IgD-negative memory B cell (primary cell): ENCODE measurements around the gene TNFAIP8L1. TPM values are rescaled to one million over a fixed set of nuclear protein-coding genes. Genes with fewer than 3 reads are reported as not detected.

Source experiments
- H3K27ac Mint-ChIP-seq, 3 donors: one replicate each; pipeline ENCODE4 v1.8.0; 2020 to 2022; ENCODE audit warnings: mild to moderate bottlenecking in 3 of 3, mixed read lengths in 3 of 3, moderate library complexity in 1 of 3
- H3K27me3 Mint-ChIP-seq: one replicate; pipeline ENCODE4 v1.8.0; 2021; ENCODE audit warnings: mixed read lengths
- H3K36me3 Mint-ChIP-seq: one replicate; pipeline ENCODE4 v1.8.0; 2020; ENCODE audit warnings: mild to moderate bottlenecking, mixed read lengths
- H3K4me1 Mint-ChIP-seq, 3 donors: one replicate each; pipeline ENCODE4 v1.8.0; 2020 to 2022; ENCODE audit warnings: mixed read lengths in 3 of 3, mild to moderate bottlenecking in 1 of 3
- H3K4me3 Mint-ChIP-seq, 4 donors: one replicate each; pipeline ENCODE4 v1.8.0; 2020 to 2022; ENCODE audit warnings: mild to moderate bottlenecking in 4 of 4, mixed read lengths in 4 of 4, moderate library complexity in 3 of 4
- H3K9me3 Mint-ChIP-seq, 3 donors: one replicate each; pipeline ENCODE4 v1.8.0; 2020 to 2021; ENCODE audit warnings: mixed read lengths in 3 of 3, mild to moderate bottlenecking in 1 of 3
- polyA plus RNA-seq: library from polyadenylated mRNA; unstranded; fragments of 300-500 nt; fragmentation: Illumina TruSeq; gene quantifications from one replicate; pipeline ENCODE4 v1.2.3, GENCODE V29; 2021

The TNFAIP8L1 gene
- polyA plus RNA-seq, 1 donor from 2014 or later: 18.4 TPM

- Mint-ChIP-seq H3K9me3 (no peaks in the 10 kb centered on the region), H3K27ac (no peak overlapping the region), H3K36me3 (no peaks in the 10 kb centered on the region), H3K4me1 (peaks cover 4 to 17% (median 14%) of the 10 kb centered on the region in 3 donors), H3K4me3 (no peak overlapping the region), H3K27me3 (no peaks in the 10 kb centered on the region)
These were observed 12.8 kb downstream of the TNFAIP8L1 start for GRCh38 chr19:4652075-4652474.

GRCh38 chr19:4653793-4654436 is 14.6 kb downstream of the TNFAIP8L1 start:
- no peaks in the 10 kb centered on the region for H3K36me3 Mint-ChIP-seq
- peak overlapping the region in 2 of 3 donors; percentile 5 to 46 for H3K27ac Mint-ChIP-seq
- peak overlapping the region in 1 of 4 donors; percentile 22 for H3K4me3 Mint-ChIP-seq
- no peaks in the 10 kb centered on the region for H3K9me3 Mint-ChIP-seq
- no peaks in the 10 kb centered on the region for H3K27me3 Mint-ChIP-seq
- peaks cover 4 to 10% (median 7%) of the 10 kb centered on the region in 3 donors for H3K4me1 Mint-ChIP-seq

DNA sequence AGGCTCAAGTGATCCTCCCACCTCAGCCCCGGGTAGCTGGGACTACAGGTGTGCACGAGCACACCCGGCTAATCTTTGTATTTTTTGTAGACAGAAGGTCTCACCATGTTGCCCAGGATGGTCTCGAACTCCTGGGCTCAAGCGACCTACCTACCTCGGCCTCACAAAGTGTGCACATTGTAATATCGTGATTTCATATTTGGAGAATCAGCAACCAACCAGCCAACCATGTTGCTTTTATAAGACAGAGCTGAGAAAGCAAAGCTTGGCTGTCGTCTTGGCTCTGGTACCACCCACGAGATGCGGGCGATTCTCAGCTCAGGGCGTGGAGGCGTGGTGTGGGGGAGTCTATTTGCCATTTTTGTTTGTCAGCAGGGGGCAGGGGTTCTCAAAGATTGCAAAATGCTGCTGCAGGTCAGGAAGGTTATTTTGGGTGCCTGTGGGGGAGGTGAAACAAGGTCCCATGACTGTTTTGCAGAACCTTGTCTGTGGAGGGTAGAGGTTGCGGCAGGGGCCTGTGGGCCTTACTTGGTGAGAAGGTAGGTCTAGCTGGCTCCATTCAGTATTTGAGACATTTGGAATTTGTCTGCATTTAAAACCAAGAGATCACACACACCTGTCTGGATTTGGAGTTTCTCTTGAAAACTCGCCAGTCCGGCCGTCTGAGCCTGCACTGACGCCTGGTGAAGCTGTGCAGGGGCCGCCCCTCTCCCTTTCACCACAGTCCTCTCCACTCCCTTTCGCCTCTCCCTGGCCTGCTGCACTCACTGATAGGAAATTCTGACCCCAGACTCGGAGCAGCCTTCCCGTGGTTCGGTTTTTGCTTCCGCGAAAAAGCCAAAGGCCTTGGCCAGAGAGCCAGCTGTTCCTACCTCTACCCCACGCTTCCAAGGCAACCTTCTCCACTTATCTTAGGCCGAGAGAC is 15.4 kb downstream of the TNFAIP8L1 start:
- Mint-ChIP-seq H3K4me1 (peaks cover 4 to 9% (median 5%) of the 10 kb centered on the region in 3 donors), H3K27me3 (no peaks in the 10 kb centered on the region), H3K27ac (peak overlapping the region; percentile 5 to 89 (median 28)), H3K4me3 (peak overlapping the region in 1 of 4 donors; percentile 66), H3K9me3 (no peaks in the 10 kb centered on the region), H3K36me3 (no peaks in the 10 kb centered on the region)

GRCh38 chr19:4656102-4656501 is 16.8 kb downstream of the TNFAIP8L1 start:
- no peaks in the 10 kb centered on the region for H3K36me3 Mint-ChIP-seq
- no peak overlapping the region for H3K27ac Mint-ChIP-seq
- no peak overlapping the region for H3K4me3 Mint-ChIP-seq
- H3K9me3 Mint-ChIP-seq: no peaks in the 10 kb centered on the region
- no peaks in the 10 kb centered on the region for H3K27me3 Mint-ChIP-seq
- peaks cover 4 to 9% (median 5%) of the 10 kb centered on the region in 3 donors for H3K4me1 Mint-ChIP-seq

DNA sequence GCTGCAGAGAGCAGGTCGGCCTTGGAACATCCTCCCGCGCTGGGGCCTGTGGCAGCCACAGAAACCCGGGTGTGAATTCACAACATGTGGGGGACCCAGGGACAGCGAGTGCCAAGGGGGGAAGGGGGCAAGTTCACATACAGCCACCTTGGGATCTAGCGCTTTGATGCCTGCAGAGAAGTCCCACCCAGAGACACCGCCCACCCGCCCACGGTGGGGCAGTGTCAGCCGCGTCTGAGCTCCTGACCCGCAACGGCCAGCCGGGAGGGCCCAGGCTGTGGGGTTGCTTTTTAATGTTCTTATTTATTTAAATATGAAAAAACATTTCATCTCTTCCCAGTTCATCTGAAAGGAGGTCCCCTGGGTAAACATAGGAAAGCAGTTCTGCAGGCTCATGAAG is 17.9 kb downstream of the TNFAIP8L1 start:
- Mint-ChIP-seq H3K4me3 (no peak overlapping the region), H3K9me3 (no peaks in the 10 kb centered on the region), H3K27ac (no peak overlapping the region), H3K27me3 (no peaks in the 10 kb centered on the region), H3K4me1 (peaks cover 4 to 9% (median 5%) of the 10 kb centered on the region in 3 donors), H3K36me3 (no peaks in the 10 kb centered on the region)

- H3K4me1 Mint-ChIP-seq: peaks cover 4 to 9% (median 5%) of the 10 kb centered on the region in 3 donors
- no peaks in the 10 kb centered on the region for H3K36me3 Mint-ChIP-seq
- no peaks in the 10 kb centered on the region for H3K27me3 Mint-ChIP-seq
- no peak overlapping the region for H3K4me3 Mint-ChIP-seq
- H3K9me3 Mint-ChIP-seq: no peaks in the 10 kb centered on the region
- no peak overlapping the region for H3K27ac Mint-ChIP-seq
These were observed 18.5 kb downstream of the TNFAIP8L1 start for GRCh38 chr19:4657835-4658234.

GRCh38 chr19:4660181-4660791 is 21.0 kb downstream of the TNFAIP8L1 start:
- Mint-ChIP-seq H3K9me3 (no peaks in the 10 kb centered on the region), H3K36me3 (no peaks in the 10 kb centered on the region), H3K4me1 (no peaks in the 10 kb centered on the region), H3K27ac (no peak overlapping the region), H3K4me3 (no peak overlapping the region), H3K27me3 (no peaks in the 10 kb centered on the region)

GRCh38 chr19:4660993-4661392 is 21.7 kb downstream of the TNFAIP8L1 start:
- Mint-ChIP-seq H3K27me3 (no peaks in the 10 kb centered on the region), H3K27ac (no peak overlapping the region), H3K9me3 (no peaks in the 10 kb centered on the region), H3K4me3 (no peak overlapping the region), H3K4me1 (no peaks in the 10 kb centered on the region), H3K36me3 (no peaks in the 10 kb centered on the region)

- H3K27me3 Mint-ChIP-seq: no peaks in the 10 kb centered on the region
- H3K9me3 Mint-ChIP-seq: no peaks in the 10 kb centered on the region
- no peaks in the 10 kb centered on the region for H3K4me1 Mint-ChIP-seq
- no peak overlapping the region for H3K4me3 Mint-ChIP-seq
- no peaks in the 10 kb centered on the region for H3K36me3 Mint-ChIP-seq
- H3K27ac Mint-ChIP-seq: peak overlapping the region in 1 of 3 donors; percentile 28
These were observed 22.8 kb downstream of the TNFAIP8L1 start for GRCh38 chr19:4662020-4662695.

DNA sequence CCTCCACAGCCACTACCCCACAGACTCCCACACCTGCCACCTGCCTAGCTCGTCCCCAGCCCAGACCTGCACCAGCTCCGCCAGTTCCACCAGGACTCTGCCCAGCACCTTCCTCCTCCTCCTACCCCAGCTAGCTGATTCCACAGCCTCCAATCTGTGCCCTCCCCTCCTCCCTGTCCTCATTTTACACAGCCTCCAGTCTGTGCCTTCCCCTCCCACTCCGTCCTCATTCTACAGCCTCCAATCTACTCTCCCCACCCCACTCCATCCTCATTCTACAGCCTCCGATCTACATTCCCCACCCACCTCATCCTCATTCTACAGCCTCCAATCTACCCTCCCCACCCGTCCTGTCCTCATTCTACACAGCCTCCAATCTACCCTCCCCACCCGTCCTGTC is 23.5 kb downstream of the TNFAIP8L1 start:
- Mint-ChIP-seq H3K4me1 (no peaks in the 10 kb centered on the region), H3K36me3 (no peaks in the 10 kb centered on the region), H3K9me3 (no peaks in the 10 kb centered on the region), H3K27me3 (no peaks in the 10 kb centered on the region), H3K27ac (no peak overlapping the region), H3K4me3 (no peak overlapping the region)

GRCh38 chr19:4664642-4665041 is 25.3 kb downstream of the TNFAIP8L1 start:
- Mint-ChIP-seq H3K36me3 (no peaks in the 10 kb centered on the region), H3K9me3 (no peaks in the 10 kb centered on the region), H3K27me3 (no peaks in the 10 kb centered on the region), H3K4me3 (no peak overlapping the region), H3K4me1 (peaks cover 4 to 8% (median 6%) of the 10 kb centered on the region in 3 donors), H3K27ac (no peak overlapping the region)

GRCh38 chr19:4669723-4670480 is 30.6 kb downstream of the TNFAIP8L1 start, which contains the start of gene MYDGF:
TSS of gene MYDGF (minus strand) at chr19:4670342. CDS start at chr19:4670334, 8 bp downstream.
- Mint-ChIP-seq H3K27ac (peak within 1 kb of the TSS in 2 of 3 donors; percentile 25 to 83), H3K9me3 (no peaks in the 10 kb centered on the region), H3K36me3 (no peaks in the 10 kb centered on the region), H3K27me3 (no peaks in the 10 kb centered on the region), H3K4me3 (peak within 1 kb of the TSS; percentile 86 to 96 (median 90)), H3K4me1 (peaks cover 4 to 10% (median 6%) of the 10 kb centered on the region in 3 donors)

DNA sequence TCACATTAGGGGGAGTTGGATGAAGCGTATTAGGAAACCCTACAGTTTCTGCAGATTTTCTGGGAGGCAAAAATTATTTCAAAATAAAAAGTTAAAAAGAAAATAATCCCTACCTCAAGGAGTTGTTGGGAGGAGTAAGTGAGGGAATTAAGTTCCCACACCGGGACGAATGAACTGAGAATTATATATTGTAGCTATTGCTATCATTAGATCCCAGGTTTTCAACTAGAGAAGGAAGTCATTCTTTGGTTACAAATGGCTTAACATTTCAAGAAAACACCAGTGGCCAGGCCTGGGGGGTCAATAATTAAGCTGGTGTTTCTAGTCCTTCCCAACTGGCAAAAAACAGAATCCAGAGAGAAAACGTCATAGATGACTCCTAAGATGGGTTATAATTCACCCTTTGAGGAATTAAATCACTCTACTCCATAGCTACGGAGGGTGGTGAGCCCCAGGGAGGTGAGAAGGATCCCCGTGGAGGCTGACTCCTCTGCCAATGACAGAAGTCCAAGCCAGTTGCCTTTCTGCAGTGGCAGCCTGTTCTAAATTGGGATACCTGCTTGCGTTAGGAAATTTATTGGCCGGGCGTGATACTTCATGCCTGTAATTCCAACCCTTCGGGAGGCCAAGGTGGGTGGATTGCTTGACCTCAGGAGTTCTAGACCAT is 32.0 kb downstream of the TNFAIP8L1 start:
- Mint-ChIP-seq H3K27me3 (no peaks in the 10 kb centered on the region), H3K4me3 (peak overlapping the region in 3 of 4 donors; percentile 72 to 89 (median 81)), H3K4me1 (peaks cover 4 to 10% (median 6%) of the 10 kb centered on the region in 3 donors), H3K36me3 (peaks cover 1% of the 10 kb centered on the region), H3K27ac (peak overlapping the region in 1 of 3 donors; percentile 49), H3K9me3 (no peaks in the 10 kb centered on the region)
